Esophagus squamous epithelium (tissue), 5 donors: ENCODE measurements around the gene CMTM3. TPM values are rescaled to one million over a fixed set of nuclear protein-coding genes. Genes with fewer than 3 reads are reported as not detected.
"Not testable (repeated sequence)": the region's sequence is repeated elsewhere in the genome, so short reads cannot be mapped to it uniquely, and the experiment has no call there.

Experiments used
- DNase-seq: peaks from one replicate; lab custom pipeline; 2025; lab: John Stamatoyannopoulos, UW
- H3K27ac ChIP-seq, 4 donors: fragments of 200-600 bp; sonication (generic); one replicate each; pipeline ENCODE4 v1.5.1; 2016 to 2019; ENCODE audit warnings: mild to moderate bottlenecking in 1 of 4
- H3K27me3 ChIP-seq, 4 donors: fragments of 200-600 bp; sonication (generic); 1 replicate in 3 of 4; 2 replicates in 1 of 4; pipeline versions ENCODE4 v1.5.1 to v1.6.0; 2017 to 2021; ENCODE audit warnings: antibody characterized with exemption in 1 of 4
- H3K36me3 ChIP-seq, 3 donors: fragments of 200-600 bp; sonication (generic); one replicate each; pipeline ENCODE4 v1.5.1; 2016 to 2019
- H3K4me1 ChIP-seq, 3 donors: fragments of 200-600 bp; sonication (generic); one replicate each; pipeline ENCODE4 v1.5.1; 2017 to 2019
- H3K4me3 ChIP-seq, 4 donors: fragments of 200-600 bp; sonication (generic); 1 replicate in 3 of 4; 2 replicates in 1 of 4; pipeline ENCODE4 v1.5.1; 2016 to 2019; ENCODE audit warnings: mild to moderate bottlenecking in 2 of 4, moderate library complexity in 1 of 4
- H3K9me3 ChIP-seq, 3 donors: fragments of 200-600 bp; sonication (generic); one replicate each; pipeline ENCODE4 v1.5.1; 2016 to 2019
- POLR2A ChIP-seq, 4 donors: fragments of 450-650 bp; IDR thresholded peaks; one replicate each; pipeline ENCODE4 v1.6.1; 2017; ENCODE audit warnings: antibody characterized with exemption in 4 of 4, mild to moderate bottlenecking in 4 of 4, moderate library complexity in 3 of 4
- WGBS, 2 donors: methylation state at CpG; one replicate each; pipeline ENCODE4 v1.1.5; 2018; 5-methylcytosine and 5-hydroxymethylcytosine counted together
- intact Hi-C: fragments of 100-400 bp; cut with DNase I; formaldehyde crosslinking; loops from one replicate; pipeline ENCODE4 v1.15.0; 2022
- total RNA-seq, 4 donors: library from RNA; depleted of rRNA; stranded (reverse); fragments of >200 nt; gene quantifications; one replicate each; pipeline ENCODE4 v1.1.0, GENCODE V29; 2016
- TF ChIP-seq, protein P1 (sequence below), 6 experiments: fragments of 450-650 bp in 4 of 6; fragments of 200-600 bp in 2 of 6; sonication (generic) in 2 of 6; IDR thresholded peaks; one replicate each; pipeline ENCODE4 v1.5.1; 2016 to 2019; ENCODE audit warnings: antibody characterized with exemption in 6 of 6, mild to moderate bottlenecking in 4 of 6, moderate library complexity in 4 of 6
- donor health status: DM: yes; HTN: yes; CAD: no.

Gene CMTM3
- total RNA-seq, 4 donors from 2014 or later: 4.0 to 19.6 (median 8.9) TPM

DNA sequence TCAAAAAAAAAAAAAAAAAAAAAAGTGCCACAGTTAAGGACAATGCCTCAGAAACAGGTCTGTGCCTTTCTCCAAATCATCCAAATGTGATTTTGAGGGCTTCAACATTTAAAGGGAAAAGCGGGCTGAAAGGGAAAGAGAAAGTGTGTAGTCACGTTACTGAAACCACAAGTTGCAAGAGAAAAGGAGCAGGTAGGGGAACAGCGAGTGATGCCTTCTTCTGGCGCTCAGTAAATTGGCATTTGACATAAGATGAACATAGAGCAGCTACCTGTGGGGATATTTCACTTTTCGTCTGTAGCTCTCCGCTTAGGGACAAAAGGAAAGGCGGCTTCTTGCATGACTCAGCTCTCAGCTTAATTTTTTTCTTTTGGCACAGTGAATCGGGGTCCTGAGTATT, 14.2 kb upstream of the CMTM3 start:
- H3K27ac ChIP-seq: no peak overlapping the region

GRCh38 chr16:66591018-66591417, 13.5 kb upstream of the CMTM3 start:
- intact Hi-C loops: no loop called here
- no peak overlapping the region for H3K27ac ChIP-seq
- no peak for DNase-seq
- H3K9me3 ChIP-seq: no peaks in the 10 kb centered on the region
- peaks cover 0 to 12% (median 3%) of the 10 kb centered on the region in 3 donors for H3K4me1 ChIP-seq
- no peaks in the 10 kb centered on the region for H3K36me3 ChIP-seq
- H3K4me3 ChIP-seq: no peak overlapping the region
- no peak for TF ChIP-seq POLR2A (IDR thresholded peaks at IDR 0.05)
- TF ChIP-seq, protein P1, sequence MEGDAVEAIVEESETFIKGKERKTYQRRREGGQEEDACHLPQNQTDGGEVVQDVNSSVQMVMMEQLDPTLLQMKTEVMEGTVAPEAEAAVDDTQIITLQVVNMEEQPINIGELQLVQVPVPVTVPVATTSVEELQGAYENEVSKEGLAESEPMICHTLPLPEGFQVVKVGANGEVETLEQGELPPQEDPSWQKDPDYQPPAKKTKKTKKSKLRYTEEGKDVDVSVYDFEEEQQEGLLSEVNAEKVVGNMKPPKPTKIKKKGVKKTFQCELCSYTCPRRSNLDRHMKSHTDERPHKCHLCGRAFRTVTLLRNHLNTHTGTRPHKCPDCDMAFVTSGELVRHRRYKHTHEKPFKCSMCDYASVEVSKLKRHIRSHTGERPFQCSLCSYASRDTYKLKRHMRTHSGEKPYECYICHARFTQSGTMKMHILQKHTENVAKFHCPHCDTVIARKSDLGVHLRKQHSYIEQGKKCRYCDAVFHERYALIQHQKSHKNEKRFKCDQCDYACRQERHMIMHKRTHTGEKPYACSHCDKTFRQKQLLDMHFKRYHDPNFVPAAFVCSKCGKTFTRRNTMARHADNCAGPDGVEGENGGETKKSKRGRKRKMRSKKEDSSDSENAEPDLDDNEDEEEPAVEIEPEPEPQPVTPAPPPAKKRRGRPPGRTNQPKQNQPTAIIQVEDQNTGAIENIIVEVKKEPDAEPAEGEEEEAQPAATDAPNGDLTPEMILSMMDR (IDR thresholded peaks at IDR 0.05): no peak
- WGBS, 2 donors: 85 to 93% methylated on average over 2 to 4 of the region's 4 CpGs
- H3K27me3 ChIP-seq: no peaks in the 10 kb centered on the region

More for the DNA sequence above, 14.2 kb upstream of the CMTM3 start:
- TF ChIP-seq POLR2A (IDR thresholded peaks at IDR 0.05): no peak
- TF ChIP-seq, protein P1 (IDR thresholded peaks at IDR 0.05): no peak
- DNase-seq: no peak
- Histone ChIP-seq H3K36me3 (no peaks in the 10 kb centered on the region), H3K4me3 (no peak overlapping the region), H3K9me3 (no peaks in the 10 kb centered on the region), H3K27me3 (no peaks in the 10 kb centered on the region), H3K4me1 (peaks cover 0 to 12% (median 3%) of the 10 kb centered on the region in 3 donors)
- WGBS, 2 donors: 30 to 60% methylated on average over 8 of the region's 8 CpGs
- intact Hi-C loops: no loop called here

DNA sequence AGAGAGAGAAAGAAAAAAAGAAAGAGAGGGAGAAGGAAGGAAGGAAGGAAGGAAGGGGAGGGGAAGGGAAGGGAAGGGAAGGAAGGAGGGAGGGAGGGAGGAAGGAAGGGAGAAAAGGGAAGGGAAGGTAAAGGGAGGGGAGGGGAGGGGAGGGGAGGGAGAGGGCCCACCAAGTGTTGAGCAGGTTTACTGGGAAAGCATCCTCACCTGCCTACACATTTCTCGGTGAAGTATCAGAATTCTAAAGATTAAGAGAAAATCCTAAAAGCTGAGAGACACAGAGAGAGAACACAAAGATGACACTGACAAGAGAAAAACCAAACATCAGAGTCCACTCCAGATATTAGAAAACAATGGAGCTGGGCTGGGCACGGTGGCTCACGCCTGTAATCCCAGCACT, 12.3 kb upstream of the CMTM3 start:
- Histone ChIP-seq H3K27me3 (no peaks in the 10 kb centered on the region), H3K4me1 (peaks cover 0 to 12% (median 3%) of the 10 kb centered on the region in 3 donors), H3K36me3 (no peaks in the 10 kb centered on the region), H3K9me3 (no peaks in the 10 kb centered on the region), H3K4me3 (no peak overlapping the region), H3K27ac (no peak overlapping the region)
- TF ChIP-seq, protein P1 (IDR thresholded peaks at IDR 0.05): no peak
- TF ChIP-seq POLR2A (IDR thresholded peaks at IDR 0.05): no peak
- intact Hi-C loops: no loop called here
- DNase-seq: no peak
- 86 to 95% methylated on average over 3 of the region's 3 CpGs for WGBS, 2 donors

GRCh38 chr16:66592814-66593213, 11.7 kb upstream of the CMTM3 start:
- intact Hi-C loops: no loop called here
- H3K9me3 ChIP-seq: no peaks in the 10 kb centered on the region
- H3K36me3 ChIP-seq: no peaks in the 10 kb centered on the region
- no peak overlapping the region for H3K27ac ChIP-seq
- H3K4me1 ChIP-seq: peaks cover 0 to 12% (median 3%) of the 10 kb centered on the region in 3 donors
- H3K4me3 ChIP-seq: no peak overlapping the region
- H3K27me3 ChIP-seq: no peaks in the 10 kb centered on the region
- 100% methylated on average over 3 of the region's 3 CpGs for WGBS, 2 donors
- no peak for DNase-seq
- TF ChIP-seq, protein P1 (IDR thresholded peaks at IDR 0.05): no peak
- TF ChIP-seq POLR2A (IDR thresholded peaks at IDR 0.05): no peak

DNA sequence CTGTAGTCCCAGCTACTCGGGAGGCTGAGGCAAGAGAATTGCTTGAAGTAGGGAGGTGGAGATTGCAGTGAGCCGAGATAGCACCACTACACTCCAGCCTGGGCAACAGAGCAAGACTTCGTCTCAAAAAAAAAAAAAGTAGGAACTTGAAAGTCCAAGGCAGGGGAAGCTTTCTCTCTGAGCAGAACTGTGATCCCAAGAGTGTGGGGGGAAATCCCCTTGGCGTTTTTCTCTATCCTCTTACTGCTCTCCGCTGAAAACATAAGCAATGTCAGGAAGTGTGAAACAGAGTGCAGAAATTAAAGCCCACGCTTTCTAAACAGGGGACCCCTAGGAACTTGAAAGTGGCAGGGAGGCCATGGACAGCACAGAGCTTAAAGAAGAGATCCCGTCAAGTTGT, 9.8 kb upstream of the CMTM3 start:
- intact Hi-C loops: no loop called here
- Histone ChIP-seq H3K27me3 (no peaks in the 10 kb centered on the region), H3K36me3 (no peaks in the 10 kb centered on the region), H3K4me1 (peaks cover 0 to 6% (median 0%) of the 10 kb centered on the region in 3 donors), H3K9me3 (no peaks in the 10 kb centered on the region), H3K27ac (no peak overlapping the region), H3K4me3 (no peak overlapping the region)
- WGBS, 2 donors: 65 to 67% methylated on average over 7 of the region's 7 CpGs
- no peak for TF ChIP-seq POLR2A (IDR thresholded peaks at IDR 0.05)
- TF ChIP-seq, protein P1 (IDR thresholded peaks at IDR 0.05): no peak
- no peak for DNase-seq

DNA sequence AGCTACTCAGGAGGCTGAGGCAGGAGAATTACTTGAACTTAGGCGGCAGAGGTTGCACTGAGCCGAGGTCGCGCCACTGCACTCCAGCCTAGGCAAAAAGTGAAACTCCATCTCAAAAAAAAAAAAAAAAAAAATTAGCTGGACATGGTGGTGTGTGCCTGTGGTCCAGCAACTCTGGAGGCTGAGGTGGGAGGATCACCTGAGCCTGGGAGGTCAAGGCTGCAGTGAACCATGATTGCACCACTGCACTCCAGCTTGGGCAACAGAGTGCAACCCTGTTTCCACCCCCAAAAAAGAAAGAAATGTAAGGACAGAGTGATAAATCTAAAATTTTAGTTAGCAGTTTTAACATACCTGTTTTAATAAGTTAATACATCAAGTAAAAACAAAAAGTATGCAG, 7.9 kb upstream of the CMTM3 start:
- H3K4me1 ChIP-seq, intact Hi-C loops, DNase-seq, H3K36me3 ChIP-seq, H3K27me3 ChIP-seq, H3K9me3 ChIP-seq, H3K27ac ChIP-seq, H3K4me3 ChIP-seq: not testable (repeated sequence)
- WGBS, 2 donors: 92 to 96% methylated on average over 4 of the region's 4 CpGs
